ENCODE data around the gene CALM1.

Gene CALM1

DNA sequence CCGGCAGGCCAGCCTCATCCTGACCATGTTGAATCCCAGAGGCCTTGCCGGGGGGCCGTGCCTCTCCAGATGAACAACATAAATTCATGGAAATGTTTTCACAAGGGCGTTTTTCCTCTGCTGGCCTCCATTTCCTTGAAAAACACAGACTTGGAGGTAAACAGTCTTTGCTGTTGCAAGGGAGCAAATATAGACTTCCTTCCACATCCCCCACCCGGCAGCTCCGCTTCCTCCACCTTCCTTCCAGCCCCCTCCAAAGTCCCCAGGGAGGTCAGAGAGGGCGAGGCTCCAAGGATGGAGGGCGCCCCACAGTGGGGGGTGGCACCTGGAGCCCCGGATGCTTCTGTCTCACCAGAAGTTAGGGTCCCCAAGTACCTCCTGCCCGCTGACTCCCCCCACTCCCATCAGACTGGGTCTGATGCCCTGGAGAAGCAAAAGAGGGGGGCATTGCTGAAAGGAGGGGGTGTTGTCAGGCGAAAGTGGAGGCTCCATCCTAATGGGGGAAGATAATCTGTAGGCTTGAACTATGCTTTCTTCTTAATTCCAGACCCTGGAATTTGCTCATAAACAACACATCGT, 31.1 kb downstream of the CALM1 start:
- H2AFZ ChIP-seq (ENCODE audit: low read depth, low read length, severe bottlenecking) = no peak overlapping the region
- H3K27me3 ChIP-seq (ENCODE audit: low read length) = no peaks in the 10 kb centered on the region
- no peak overlapping the region for H3K9ac ChIP-seq (ENCODE audit: low read length)
- no peak overlapping the region for H3K4me3 ChIP-seq (ENCODE audit: insufficient read depth, low read length, poor library complexity, severe bottlenecking)
- no peaks in the 10 kb centered on the region for H3K9me2 ChIP-seq (replicated peaks; ENCODE audit: insufficient read depth, low read length)
- no peaks in the 10 kb centered on the region for H3K9me3 ChIP-seq (ENCODE audit: insufficient read depth, low read length)
- no peaks in the 10 kb centered on the region for H3K36me3 ChIP-seq (ENCODE audit: low read length)
- no peak overlapping the region for H3K27ac ChIP-seq (ENCODE audit: low read depth, low read length)
- H3K79me2 ChIP-seq (ENCODE audit: insufficient read depth, low read length) = no peaks in the 10 kb centered on the region
- no peaks in the 10 kb centered on the region for H4K20me1 ChIP-seq (ENCODE audit: low read depth, low read length)
- H3F3A ChIP-seq (ENCODE audit: insufficient read depth) = no peaks in the 10 kb centered on the region
- TF ChIP-seq, protein P1, sequence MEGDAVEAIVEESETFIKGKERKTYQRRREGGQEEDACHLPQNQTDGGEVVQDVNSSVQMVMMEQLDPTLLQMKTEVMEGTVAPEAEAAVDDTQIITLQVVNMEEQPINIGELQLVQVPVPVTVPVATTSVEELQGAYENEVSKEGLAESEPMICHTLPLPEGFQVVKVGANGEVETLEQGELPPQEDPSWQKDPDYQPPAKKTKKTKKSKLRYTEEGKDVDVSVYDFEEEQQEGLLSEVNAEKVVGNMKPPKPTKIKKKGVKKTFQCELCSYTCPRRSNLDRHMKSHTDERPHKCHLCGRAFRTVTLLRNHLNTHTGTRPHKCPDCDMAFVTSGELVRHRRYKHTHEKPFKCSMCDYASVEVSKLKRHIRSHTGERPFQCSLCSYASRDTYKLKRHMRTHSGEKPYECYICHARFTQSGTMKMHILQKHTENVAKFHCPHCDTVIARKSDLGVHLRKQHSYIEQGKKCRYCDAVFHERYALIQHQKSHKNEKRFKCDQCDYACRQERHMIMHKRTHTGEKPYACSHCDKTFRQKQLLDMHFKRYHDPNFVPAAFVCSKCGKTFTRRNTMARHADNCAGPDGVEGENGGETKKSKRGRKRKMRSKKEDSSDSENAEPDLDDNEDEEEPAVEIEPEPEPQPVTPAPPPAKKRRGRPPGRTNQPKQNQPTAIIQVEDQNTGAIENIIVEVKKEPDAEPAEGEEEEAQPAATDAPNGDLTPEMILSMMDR (IDR thresholded peaks at IDR 0.05; ENCODE audit: insufficient read depth, low read length, poor library complexity, severe bottlenecking) = no peak
- TF ChIP-seq EZH2phosphoT487 (conservative IDR thresholded peaks at IDR 0.05; ENCODE audit: low read length) = no peak
- H3K4me2 ChIP-seq (ENCODE audit: low read depth, low read length, poor library complexity, severe bottlenecking) = no peak overlapping the region

GRCh38 chr14:90428676-90429075, 31.8 kb downstream of the CALM1 start:
- H3K4me3 ChIP-seq (ENCODE audit: insufficient read depth, low read length, poor library complexity, severe bottlenecking) = no peak overlapping the region
- TF ChIP-seq, protein P1 (IDR thresholded peaks at IDR 0.05; ENCODE audit: insufficient read depth, low read length, poor library complexity, severe bottlenecking) = no peak
- no peak for TF ChIP-seq EZH2phosphoT487 (conservative IDR thresholded peaks at IDR 0.05; ENCODE audit: low read length)
- no peak overlapping the region for H3K27ac ChIP-seq (ENCODE audit: low read depth, low read length)
- H3K9me2 ChIP-seq (replicated peaks; ENCODE audit: insufficient read depth, low read length) = no peaks in the 10 kb centered on the region
- no peak overlapping the region for H2AFZ ChIP-seq (ENCODE audit: low read depth, low read length, severe bottlenecking)
- H3K4me2 ChIP-seq (ENCODE audit: low read depth, low read length, poor library complexity, severe bottlenecking) = no peak overlapping the region
- no peaks in the 10 kb centered on the region for H3F3A ChIP-seq (ENCODE audit: insufficient read depth)
- H4K20me1 ChIP-seq (ENCODE audit: low read depth, low read length) = no peaks in the 10 kb centered on the region
- H3K9me3 ChIP-seq (ENCODE audit: insufficient read depth, low read length) = no peaks in the 10 kb centered on the region
- no peaks in the 10 kb centered on the region for H3K79me2 ChIP-seq (ENCODE audit: insufficient read depth, low read length)
- no peaks in the 10 kb centered on the region for H3K36me3 ChIP-seq (ENCODE audit: low read length)
- no peak overlapping the region for H3K9ac ChIP-seq (ENCODE audit: low read length)
- H3K27me3 ChIP-seq (ENCODE audit: low read length) = no peaks in the 10 kb centered on the region

DNA sequence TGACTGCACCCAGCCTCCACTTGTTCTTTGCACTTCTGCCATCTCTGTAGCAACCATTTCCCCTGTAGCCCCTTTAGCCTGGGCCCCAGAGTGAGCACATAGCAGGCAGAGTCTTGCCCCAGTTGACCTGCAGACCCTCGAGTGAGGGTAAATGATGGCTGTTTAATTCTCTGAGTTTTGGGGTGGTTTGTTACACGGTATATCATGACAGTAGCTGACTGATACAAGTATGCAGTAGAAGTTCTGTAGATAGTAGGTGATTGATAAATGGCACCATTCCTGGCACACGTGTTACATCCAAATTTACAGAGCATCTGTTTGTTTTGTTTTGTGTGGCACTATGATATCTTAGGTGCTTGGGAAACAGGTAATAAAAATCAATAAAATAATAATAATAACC, 32.4 kb downstream of the CALM1 start:
- no peak overlapping the region for H3K27ac ChIP-seq (ENCODE audit: low read depth, low read length)
- H3K79me2 ChIP-seq (ENCODE audit: insufficient read depth, low read length) = no peaks in the 10 kb centered on the region
- no peaks in the 10 kb centered on the region for H3F3A ChIP-seq (ENCODE audit: insufficient read depth)
- no peaks in the 10 kb centered on the region for H3K9me2 ChIP-seq (replicated peaks; ENCODE audit: insufficient read depth, low read length)
- no peaks in the 10 kb centered on the region for H4K20me1 ChIP-seq (ENCODE audit: low read depth, low read length)
- H3K9ac ChIP-seq (ENCODE audit: low read length) = no peak overlapping the region
- TF ChIP-seq EZH2phosphoT487 (conservative IDR thresholded peaks at IDR 0.05; ENCODE audit: low read length) = no peak
- TF ChIP-seq, protein P1 (IDR thresholded peaks at IDR 0.05; ENCODE audit: insufficient read depth, low read length, poor library complexity, severe bottlenecking) = no peak
- H3K4me2 ChIP-seq (ENCODE audit: low read depth, low read length, poor library complexity, severe bottlenecking) = no peak overlapping the region
- H3K27me3 ChIP-seq (ENCODE audit: low read length) = no peaks in the 10 kb centered on the region
- no peaks in the 10 kb centered on the region for H3K9me3 ChIP-seq (ENCODE audit: insufficient read depth, low read length)
- H2AFZ ChIP-seq (ENCODE audit: low read depth, low read length, severe bottlenecking) = no peak overlapping the region
- H3K4me3 ChIP-seq (ENCODE audit: insufficient read depth, low read length, poor library complexity, severe bottlenecking) = no peak overlapping the region
- no peaks in the 10 kb centered on the region for H3K36me3 ChIP-seq (ENCODE audit: low read length)
